BJ (cell line): ENCODE results near the gene MAB21L2. TPM values are rescaled to one million over a fixed set of nuclear protein-coding genes. Genes with fewer than 3 reads are reported as not detected.
"Not testable (repeated sequence)": the region's sequence is repeated elsewhere in the genome, so short reads cannot be mapped to it uniquely, and the experiment has no call there.

ENCODE experiments used
- CTCF ChIA-PET: fragments of 350-600 bp; formaldehyde crosslinking; extraction: SDS; loops from one replicate; lab custom pipeline; 2021; ENCODE audit warnings: antibody characterized with exemption, inconsistent platforms; lab: Yijun Ruan, JAX
- POLR2A ChIA-PET: fragments of 300-600 bp; sonication (Branson Sonifier 250); formaldehyde crosslinking; extraction: SDS; loops from one replicate; lab custom pipeline; 2021; ENCODE audit warnings: antibody characterized with exemption; lab: Charles Lee
- DNase-seq: peaks from one replicate; pipeline ENCODE4 v3.0.0-alpha.2; 2011; ENCODE audit warnings: low read depth
- H3K27me3 ChIP-seq: 2 replicates; pipeline ENCODE4 v1.6.0; 2011; ENCODE audit warnings: low read length; ENCODE audit not compliant: control insufficient read depth, insufficient read depth
- H3K36me3 ChIP-seq: 2 replicates; pipeline ENCODE4 v1.5.1; 2011; ENCODE audit warnings: low read length; ENCODE audit not compliant: control insufficient read depth, insufficient read depth
- H3K4me3 ChIP-seq: 2 replicates; pipeline ENCODE4 v1.5.1; 2011; ENCODE audit warnings: low read depth, mild to moderate bottlenecking, control low read depth, low read length
- CTCF ChIP-seq: IDR thresholded peaks from 2 replicates; pipeline ENCODE4 v1.5.1; 2011; ENCODE audit warnings: low read depth, mild to moderate bottlenecking, control low read depth, inconsistent platforms, low read length, moderate library complexity; ENCODE audit not compliant: insufficient read depth
- polyA plus RNA-seq: library from polyadenylated mRNA; depleted of rRNA; stranded (reverse); fragments of >200 nt; gene quantifications from 2 replicates; pipeline ENCODE4 v1.2.3, GENCODE V29; 2011

Gene MAB21L2
- polyA plus RNA-seq, 1 experiment: not detected

DNA sequence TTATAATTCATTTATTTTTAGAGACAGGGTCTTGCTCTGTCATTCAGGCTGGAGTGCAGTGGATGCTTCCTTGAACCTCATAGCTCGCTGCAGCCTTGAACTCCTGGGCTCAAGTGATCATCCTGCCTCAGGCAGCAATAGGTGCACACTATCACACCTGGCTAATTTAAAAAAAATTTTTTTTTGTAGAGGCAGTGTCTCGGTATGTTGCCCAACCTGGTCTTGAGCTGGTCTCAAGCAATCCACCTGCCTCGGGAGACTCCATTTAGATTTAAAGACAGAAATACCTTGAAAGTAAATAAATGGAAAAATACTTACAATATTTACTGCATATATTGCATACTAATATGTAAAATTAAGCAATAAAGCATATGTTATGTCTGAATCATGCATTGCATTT is 40.3 kb upstream of the MAB21L2 start:
- no peak for DNase-seq
- ChIA-PET POLR2A (no interaction called here), CTCF (no interaction called here)
- Histone ChIP-seq H3K4me3 (no peak overlapping the region), H3K27me3 (no peaks in the 10 kb centered on the region), H3K36me3 (no peaks in the 10 kb centered on the region)
- no peak for TF ChIP-seq CTCF

GRCh38 chr4:150543042-150543441 is 38.9 kb upstream of the MAB21L2 start:
- Histone ChIP-seq H3K4me3 (no peak overlapping the region), H3K36me3 (no peaks in the 10 kb centered on the region), H3K27me3 (no peaks in the 10 kb centered on the region)
- ChIA-PET CTCF (no interaction called here), POLR2A (no interaction called here)
- TF ChIP-seq CTCF: no peak
- no peak for DNase-seq

DNA sequence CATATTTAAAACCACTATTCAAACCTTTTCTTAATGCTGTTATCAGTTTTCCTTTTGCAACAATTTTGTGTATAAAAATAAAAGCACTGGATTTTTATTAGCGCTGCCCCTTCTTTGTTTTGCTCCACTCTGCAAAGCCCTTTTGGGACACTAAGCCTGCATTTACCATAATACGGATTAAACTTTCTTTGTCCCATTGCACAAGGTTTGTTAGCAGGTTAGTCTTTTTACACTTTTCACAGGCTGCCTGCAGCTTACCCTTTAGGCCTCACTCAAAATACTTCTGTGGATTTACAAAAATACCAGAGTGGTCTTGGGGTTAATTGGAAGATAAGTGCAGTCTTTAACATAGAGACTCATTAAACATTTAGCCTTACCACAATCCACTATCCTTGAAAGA is 35.7 kb upstream of the MAB21L2 start:
- H3K4me3 ChIP-seq: no peak overlapping the region
- DNase-seq: no peak
- CTCF ChIA-PET: no interaction called here
- no peaks in the 10 kb centered on the region for H3K36me3 ChIP-seq
- no peaks in the 10 kb centered on the region for H3K27me3 ChIP-seq
- TF ChIP-seq CTCF: no peak
- POLR2A ChIA-PET: no interaction called here

DNA sequence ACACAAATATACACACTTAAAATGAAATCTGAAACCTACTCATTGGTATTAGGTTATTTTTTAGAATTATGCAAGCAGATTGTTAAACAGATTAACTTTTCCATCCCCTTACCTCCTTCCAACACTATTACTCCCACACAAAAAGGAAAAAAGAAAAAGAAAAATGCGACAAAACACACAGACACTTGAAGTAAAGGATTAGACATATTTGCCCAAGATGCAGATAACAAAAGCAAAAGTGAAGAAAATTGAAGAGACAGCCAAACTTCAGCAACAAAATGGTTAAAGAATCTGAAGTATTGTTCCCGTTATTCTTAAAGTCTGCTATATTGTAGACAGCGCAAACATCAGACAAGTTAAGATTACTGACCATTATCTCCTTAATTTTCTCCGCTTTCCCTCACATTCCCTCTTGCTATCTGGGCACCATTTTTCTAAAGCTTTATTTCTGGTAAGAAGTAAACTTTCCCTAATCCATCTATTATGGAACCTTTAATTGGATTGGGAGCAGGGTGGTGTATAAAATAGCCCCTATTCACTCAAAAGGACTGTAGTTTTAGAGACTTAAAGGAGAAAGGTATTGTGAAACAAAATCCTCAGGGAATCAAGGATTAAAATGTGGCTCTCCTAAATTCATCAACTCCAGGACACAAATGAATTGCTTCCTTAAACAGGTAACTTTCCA is 34.7 kb upstream of the MAB21L2 start:
- H3K36me3 ChIP-seq: no peaks in the 10 kb centered on the region
- POLR2A ChIA-PET: no interaction called here
- TF ChIP-seq CTCF: no peak
- H3K27me3 ChIP-seq: no peaks in the 10 kb centered on the region
- H3K4me3 ChIP-seq: no peak overlapping the region
- no peak for DNase-seq
- CTCF ChIA-PET: no interaction called here

GRCh38 chr4:150557811-150558210 is 24.1 kb upstream of the MAB21L2 start:
- CTCF ChIA-PET: interaction anchor here (0.6 to 2.2 kb wide), 5 partner anchors 9 to 33 kb away, joined by 3 to 7 read pairs (median 4); no protein-coding TSS in a partner anchor
- DNase-seq, H3K4me3 ChIP-seq, H3K36me3 ChIP-seq, H3K27me3 ChIP-seq, POLR2A ChIA-PET: not testable (repeated sequence)
